ENCODE measurements around the gene LEP. TPM values are rescaled to one million over a fixed set of nuclear protein-coding genes. Genes with fewer than 3 reads are reported as not detected.

The LEP gene
- total and polyA plus RNA-seq, 2 donors (not counting 1 experiment from before 2014, with no cell fraction given) = not detected

- H3K27me3 ChIP-seq (replicated peaks in 1 of 4; ENCODE audit: control extremely low read depth in 1 of 4, control insufficient read depth in 3 of 4, insufficient read depth in 4 of 4, low read length in 3 of 4) = peaks cover 0 to 4% (median 1%) of the 10 kb centered on the region in 4 experiments
- H3K36me3 ChIP-seq (replicated peaks in 1 of 2; ENCODE audit: control extremely low read depth in 1 of 2, control insufficient read depth in 1 of 2, extremely low read depth in 1 of 2, insufficient read depth in 2 of 2, low read length in 1 of 2) = no peaks in the 10 kb centered on the region
- Mint-ChIP-seq H3K4me3 (no peak overlapping the region), H3K27me3 (peaks cover 12% of the 10 kb centered on the region), H3K4me1 (no peaks in the 10 kb centered on the region), H3K27ac (no peak overlapping the region), H3K9me3 (ENCODE audit: insufficient read depth) (no peaks in the 10 kb centered on the region)
- peaks cover 0 to 7% of the 10 kb centered on the region in 2 donors for H3K4me1 ChIP-seq (ENCODE audit: control insufficient read depth in 2 of 2, insufficient read depth in 2 of 2, low read length in 2 of 2)
- H3K4me3 ChIP-seq (ENCODE audit: control extremely low read depth in 1 of 5, extremely low read depth in 1 of 5, insufficient read depth in 1 of 5, low read depth in 2 of 5, low read length in 4 of 5) = no peak overlapping the region
- no peak overlapping the region for H2AFZ ChIP-seq (ENCODE audit: insufficient read depth, low read depth, low read length, poor library complexity, severe bottlenecking)
- TF ChIP-seq, protein P1, sequence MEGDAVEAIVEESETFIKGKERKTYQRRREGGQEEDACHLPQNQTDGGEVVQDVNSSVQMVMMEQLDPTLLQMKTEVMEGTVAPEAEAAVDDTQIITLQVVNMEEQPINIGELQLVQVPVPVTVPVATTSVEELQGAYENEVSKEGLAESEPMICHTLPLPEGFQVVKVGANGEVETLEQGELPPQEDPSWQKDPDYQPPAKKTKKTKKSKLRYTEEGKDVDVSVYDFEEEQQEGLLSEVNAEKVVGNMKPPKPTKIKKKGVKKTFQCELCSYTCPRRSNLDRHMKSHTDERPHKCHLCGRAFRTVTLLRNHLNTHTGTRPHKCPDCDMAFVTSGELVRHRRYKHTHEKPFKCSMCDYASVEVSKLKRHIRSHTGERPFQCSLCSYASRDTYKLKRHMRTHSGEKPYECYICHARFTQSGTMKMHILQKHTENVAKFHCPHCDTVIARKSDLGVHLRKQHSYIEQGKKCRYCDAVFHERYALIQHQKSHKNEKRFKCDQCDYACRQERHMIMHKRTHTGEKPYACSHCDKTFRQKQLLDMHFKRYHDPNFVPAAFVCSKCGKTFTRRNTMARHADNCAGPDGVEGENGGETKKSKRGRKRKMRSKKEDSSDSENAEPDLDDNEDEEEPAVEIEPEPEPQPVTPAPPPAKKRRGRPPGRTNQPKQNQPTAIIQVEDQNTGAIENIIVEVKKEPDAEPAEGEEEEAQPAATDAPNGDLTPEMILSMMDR (IDR thresholded peaks at IDR 0.05) = no peak
- TF ChIP-seq EZH2 (IDR thresholded peaks at IDR 0.05; ENCODE audit: borderline replicate concordance, insufficient read depth, low read depth, low read length, poor library complexity, severe bottlenecking) = no peak
- ATAC-seq (ENCODE audit: low read depth) = no peak
- no peaks in the 10 kb centered on the region for H3K79me2 ChIP-seq (ENCODE audit: control insufficient read depth, insufficient read depth, low read length)
- no peak overlapping the region for H3K27ac ChIP-seq (ENCODE audit: low read length in 2 of 2)
- no peaks in the 10 kb centered on the region for H4K20me1 ChIP-seq (ENCODE audit: control insufficient read depth, insufficient read depth, low read length, poor library complexity, severe bottlenecking)
- H3K9ac ChIP-seq (ENCODE audit: low read length) = no peak overlapping the region
- WGBS (ENCODE audit: insufficient coverage) = 93% methylated on average over 18 of the region's 19 CpGs
- ChIA-PET POLR2A (no interaction called here), CTCF (interaction anchor here (1.0 to 11.6 kb wide), 12 partner anchors 7 to 512 kb away, joined by 3 to 456 read pairs (median 10); partner anchors contain the start of gene LRRC4)
- no peak for DNase-seq
- H3K9me3 ChIP-seq (ENCODE audit: control extremely low read depth in 1 of 3, control insufficient read depth in 2 of 3, insufficient read depth in 1 of 3, low read length in 2 of 3) = no peaks in the 10 kb centered on the region
- no peak overlapping the region for H3K4me2 ChIP-seq (replicated peaks; ENCODE audit: low read depth, low read length, poor library complexity, severe bottlenecking)
- intact Hi-C loops (cut with micrococcal nuclease) = no loop called here
Observed at GRCh38 chr7:128210590-128211570, 30.2 kb upstream of the LEP start.

GRCh38 chr7:128211626-128212025 is 29.5 kb upstream of the LEP start:
- no peaks in the 10 kb centered on the region for H3K4me1 Mint-ChIP-seq
- H3K27me3 ChIP-seq (replicated peaks in 1 of 4; ENCODE audit: control extremely low read depth in 1 of 4, control insufficient read depth in 3 of 4, insufficient read depth in 4 of 4, low read length in 3 of 4) = peaks cover 0 to 6% (median 1%) of the 10 kb centered on the region in 4 experiments
- intact Hi-C loops (cut with micrococcal nuclease) = no loop called here
- H3K4me2 ChIP-seq (replicated peaks; ENCODE audit: low read depth, low read length, poor library complexity, severe bottlenecking) = no peak overlapping the region
- no peak overlapping the region for H3K9ac ChIP-seq (ENCODE audit: low read length)
- TF ChIP-seq, protein P1 (IDR thresholded peaks at IDR 0.05) = no peak
- TF ChIP-seq EZH2 (IDR thresholded peaks at IDR 0.05; ENCODE audit: borderline replicate concordance, insufficient read depth, low read depth, low read length, poor library complexity, severe bottlenecking) = no peak
- no peaks in the 10 kb centered on the region for H4K20me1 ChIP-seq (ENCODE audit: control insufficient read depth, insufficient read depth, low read length, poor library complexity, severe bottlenecking)
- H3K4me3 ChIP-seq (ENCODE audit: control extremely low read depth in 1 of 5, extremely low read depth in 1 of 5, insufficient read depth in 1 of 5, low read depth in 2 of 5, low read length in 4 of 5) = no peak overlapping the region
- no peak overlapping the region for H3K4me3 Mint-ChIP-seq
- ChIA-PET POLR2A (no interaction called here), CTCF (interaction anchor here (8.0 to 11.6 kb wide), 2 partner anchors 76 to 504 kb away, joined by 180 to 456 read pairs; no protein-coding TSS in a partner anchor)
- ATAC-seq (ENCODE audit: low read depth) (no peak), DNase-seq (no peak)
- 67% methylated on average over 3 of the region's 4 CpGs for whole genome bisulfite sequencing (ENCODE audit: insufficient coverage)
- H3K79me2 ChIP-seq (ENCODE audit: control insufficient read depth, insufficient read depth, low read length) = no peaks in the 10 kb centered on the region
- H3K27ac Mint-ChIP-seq = no peak overlapping the region
- H3K27ac ChIP-seq (ENCODE audit: low read length in 2 of 2) = no peak overlapping the region
- H3K27me3 Mint-ChIP-seq = peaks cover 11% of the 10 kb centered on the region
- H3K9me3 ChIP-seq (ENCODE audit: control extremely low read depth in 1 of 3, control insufficient read depth in 2 of 3, insufficient read depth in 1 of 3, low read length in 2 of 3) = no peaks in the 10 kb centered on the region
- no peaks in the 10 kb centered on the region for H3K36me3 ChIP-seq (replicated peaks in 1 of 2; ENCODE audit: control extremely low read depth in 1 of 2, control insufficient read depth in 1 of 2, extremely low read depth in 1 of 2, insufficient read depth in 2 of 2, low read length in 1 of 2)
- H3K9me3 Mint-ChIP-seq (ENCODE audit: insufficient read depth) = no peaks in the 10 kb centered on the region
- peaks cover 0 to 7% of the 10 kb centered on the region in 2 donors for H3K4me1 ChIP-seq (ENCODE audit: control insufficient read depth in 2 of 2, insufficient read depth in 2 of 2, low read length in 2 of 2)
- H2AFZ ChIP-seq (ENCODE audit: insufficient read depth, low read depth, low read length, poor library complexity, severe bottlenecking) = no peak overlapping the region

Measured in B cell (primary cell).